SW 1271 (cell line): ENCODE measurements around the gene PYGL.
"Not testable (repeated sequence)": the region's sequence is repeated elsewhere in the genome, so short reads cannot be mapped to it uniquely, and the experiment has no call there.

Source experiments
- DNase-seq, 2 experiments: peaks; one replicate each; lab custom pipeline; 2025; lab: John Stamatoyannopoulos, UW

Gene PYGL

GRCh38 chr14:50943943-50944646 lies at the start of gene PYGL:
TSS of gene PYGL (minus strand) at chr14:50944483. CDS start at chr14:50944403, 80 bp downstream.
- DNase-seq = peak; percentile 43 to 79

- DNase-seq = no peak
Measured at GRCh38 chr14:50985859-50986331, 41.6 kb upstream of the PYGL start.

- no peak for DNase-seq
Measured at GRCh38 chr14:50985124-50985858, 41.0 kb upstream of the PYGL start.

- no peak for DNase-seq
Measured at GRCh38 chr14:50984036-50984710, 39.9 kb upstream of the PYGL start.

GRCh38 chr14:50979941-50980850 lies 35.9 kb upstream of the PYGL start:
- no peak for DNase-seq

GRCh38 chr14:50978888-50979287 lies 34.6 kb upstream of the PYGL start:
- DNase-seq = no peak

GRCh38 chr14:50978529-50978871 lies 34.2 kb upstream of the PYGL start:
- DNase-seq = no peak

- DNase-seq = no peak
Measured at GRCh38 chr14:50977863-50978528, 33.7 kb upstream of the PYGL start.

GRCh38 chr14:50974118-50974517 lies 29.8 kb upstream of the PYGL start:
- DNase-seq = no peak

- no peak for DNase-seq
Measured at GRCh38 chr14:50972734-50973133, 28.5 kb upstream of the PYGL start.

- no peak for DNase-seq
Measured at GRCh38 chr14:50970886-50971781, 26.9 kb upstream of the PYGL start.

GRCh38 chr14:50967790-50968189 lies 23.5 kb upstream of the PYGL start:
- no peak for DNase-seq

GRCh38 chr14:50967103-50967502 lies 22.8 kb upstream of the PYGL start:
- no peak for DNase-seq

GRCh38 chr14:50964683-50965390 lies 20.6 kb upstream of the PYGL start:
- peak in 1 of 2 experiments; percentile 27 for DNase-seq

GRCh38 chr14:50963919-50964318 lies 19.6 kb upstream of the PYGL start:
- no peak for DNase-seq

GRCh38 chr14:50961605-50962221 lies 17.4 kb upstream of the PYGL start:
- peak; percentile 12 to 84 for DNase-seq

- DNase-seq = no peak
Measured at GRCh38 chr14:50957296-50957695, 13.0 kb upstream of the PYGL start.

- DNase-seq = not testable (repeated sequence)
Measured at GRCh38 chr14:50956421-50956820, 12.1 kb upstream of the PYGL start.
